Activated T-helper 1 cell treated with anti-CD3 and anti-CD28 coated beads, Interleukin-12 subunit alpha, Interleukin-12 subunit beta, Interleukin-2, Interleukin-4 antibody, amounts not matched to agents 30 ng/mL and 10 ng/mL and 1 ng/mL, durations not matched to agents 14 hours and 24 hours and 36 hours (primary cell): Measurements from ENCODE around the gene PRKG1. TPM values are rescaled to one million over a fixed set of nuclear protein-coding genes. Genes with fewer than 3 reads are reported as not detected.

ENCODE experiments used
- DNase-seq: peaks from one replicate; pipeline ENCODE4 v3.0.0; 2021; ENCODE audit warnings: low spot score
- H3K27ac Mint-ChIP-seq: one replicate; pipeline ENCODE4 v1.8.0; 2021; ENCODE audit warnings: mild to moderate bottlenecking, mixed read lengths
- H3K27me3 Mint-ChIP-seq: one replicate; pipeline ENCODE4 v1.8.0; 2022; ENCODE audit warnings: mild to moderate bottlenecking, moderate library complexity, mixed read lengths; ENCODE audit not compliant: insufficient read depth
- H3K36me3 Mint-ChIP-seq: one replicate; pipeline ENCODE4 v1.8.0; 2021; ENCODE audit warnings: low read depth, mixed read lengths
- H3K4me1 Mint-ChIP-seq: one replicate; pipeline ENCODE4 v1.8.0; 2021; ENCODE audit warnings: low read depth, mixed read lengths
- H3K4me3 Mint-ChIP-seq: one replicate; pipeline ENCODE4 v1.8.0; 2021; ENCODE audit warnings: mild to moderate bottlenecking, moderate library complexity, mixed read lengths
- H3K9me3 Mint-ChIP-seq: one replicate; pipeline ENCODE4 v1.8.0; 2021; ENCODE audit warnings: mixed read lengths
- intact Hi-C: fragments of 100-400 bp; cut with micrococcal nuclease; formaldehyde crosslinking; loops from one replicate; pipeline ENCODE4 v1.15.1; 2024
- total RNA-seq: library from RNA; stranded (reverse); gene quantifications from 2 replicates; pipeline ENCODE4 v1.2.3, GENCODE V29; 2022

The PRKG1 gene
- total RNA-seq, 1 donor from 2014 or later, result not detected

DNA sequence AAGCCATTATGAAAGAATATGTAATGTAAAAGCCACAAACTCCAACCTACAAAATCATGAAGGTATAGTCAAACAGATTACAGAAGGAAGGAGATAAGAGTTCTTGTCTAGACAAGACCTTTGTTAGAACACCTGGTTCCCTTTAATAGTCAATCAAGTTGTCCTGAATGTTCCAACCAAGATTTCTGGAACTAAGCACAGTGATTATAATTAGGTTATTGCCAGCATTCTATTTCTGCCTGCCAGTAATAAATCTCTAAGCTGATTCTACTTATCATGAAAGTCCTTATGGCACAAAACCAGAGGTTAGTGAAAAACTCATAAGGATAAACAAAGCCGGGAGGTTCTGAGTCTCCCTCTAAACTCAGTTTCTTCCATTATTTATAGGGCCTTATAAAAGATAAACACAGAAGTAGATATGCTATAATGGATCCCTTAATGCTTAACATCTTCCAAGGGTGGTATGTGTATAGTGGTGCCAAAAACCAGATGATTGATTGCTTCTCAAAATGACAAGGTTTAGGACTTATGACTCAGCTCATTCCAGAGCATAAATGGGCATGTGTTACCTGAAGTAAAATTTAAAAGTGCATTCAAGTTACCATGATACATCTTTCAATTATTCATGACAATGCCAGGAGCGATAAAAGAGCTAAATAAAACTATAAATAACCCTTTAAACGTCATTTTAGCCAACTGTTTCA lies 387.9 kb downstream of the PRKG1 start:
- intact Hi-C loops, result no loop called here
- H3K4me1 Mint-ChIP-seq, result no peaks in the 10 kb centered on the region
- no peaks in the 10 kb centered on the region for H3K27me3 Mint-ChIP-seq
- no peak overlapping the region for H3K27ac Mint-ChIP-seq
- no peaks in the 10 kb centered on the region for H3K36me3 Mint-ChIP-seq
- no peaks in the 10 kb centered on the region for H3K9me3 Mint-ChIP-seq
- H3K4me3 Mint-ChIP-seq, result no peak overlapping the region
- DNase-seq, result no peak

DNA sequence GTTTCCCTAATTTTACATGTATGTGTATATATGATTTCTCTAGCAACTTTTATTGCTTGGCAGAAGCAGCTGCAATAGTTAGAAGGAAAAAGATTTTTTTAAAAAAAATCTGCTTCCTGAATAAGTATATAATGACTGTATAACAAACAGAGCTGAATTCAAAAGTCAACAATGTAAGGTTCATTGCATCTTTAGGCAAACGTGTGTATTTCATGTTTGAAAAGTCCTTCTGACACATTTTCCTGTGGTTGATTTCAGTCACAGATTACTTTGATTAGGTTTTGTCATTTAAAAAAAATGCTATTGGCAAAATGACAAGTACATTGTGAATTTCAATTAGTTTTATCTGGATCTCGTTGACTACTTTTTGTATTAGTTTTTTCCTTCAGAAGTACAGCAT lies 394.1 kb downstream of the PRKG1 start:
- no peak for DNase-seq
- Mint-ChIP-seq H3K27me3 (no peaks in the 10 kb centered on the region), H3K9me3 (no peaks in the 10 kb centered on the region), H3K36me3 (no peaks in the 10 kb centered on the region), H3K4me3 (no peak overlapping the region), H3K4me1 (no peaks in the 10 kb centered on the region), H3K27ac (no peak overlapping the region)
- intact Hi-C loops, result no loop called here

DNA sequence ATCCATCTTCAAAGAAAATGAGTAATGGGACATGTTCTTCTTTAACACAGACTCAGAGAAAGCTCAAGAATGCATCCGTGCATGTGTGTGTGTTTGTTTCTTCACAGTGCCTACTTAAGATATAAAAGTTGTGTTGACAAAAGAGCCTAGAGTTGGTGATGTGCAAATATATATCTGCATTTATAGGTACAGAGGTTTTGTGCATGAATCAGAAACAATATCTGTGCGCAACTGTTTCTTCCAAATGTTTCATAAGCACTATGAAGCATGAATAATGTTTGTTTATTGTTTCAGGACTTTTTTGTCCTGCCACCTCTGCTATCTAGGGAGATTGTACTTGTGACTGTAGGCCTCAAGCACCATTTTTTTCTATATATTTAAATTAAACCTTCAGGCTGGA lies 395.4 kb downstream of the PRKG1 start:
- H3K9me3 Mint-ChIP-seq, result no peaks in the 10 kb centered on the region
- H3K27me3 Mint-ChIP-seq, result no peaks in the 10 kb centered on the region
- no peak for DNase-seq
- no peaks in the 10 kb centered on the region for H3K36me3 Mint-ChIP-seq
- H3K4me3 Mint-ChIP-seq, result no peak overlapping the region
- H3K27ac Mint-ChIP-seq, result no peak overlapping the region
- no peaks in the 10 kb centered on the region for H3K4me1 Mint-ChIP-seq
- intact Hi-C loops, result no loop called here

DNA sequence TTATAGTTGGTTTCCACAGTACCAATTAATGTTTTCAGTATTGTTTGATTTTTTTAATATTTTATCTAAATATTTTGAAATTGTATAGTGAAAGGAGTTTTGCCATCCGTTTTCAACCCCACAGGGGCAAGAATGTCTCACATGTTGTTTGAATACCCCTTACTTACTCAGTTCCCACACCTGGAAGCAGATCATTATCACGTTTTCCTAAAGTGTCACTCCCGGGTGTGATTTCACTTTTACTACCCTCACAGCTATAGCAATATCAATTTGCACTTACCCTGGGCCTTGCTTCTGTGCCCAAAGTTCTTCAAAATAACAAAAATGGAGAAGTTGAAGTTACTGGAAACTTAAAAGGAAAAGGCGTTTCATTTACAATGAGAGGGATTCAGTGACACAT lies 397.0 kb downstream of the PRKG1 start:
- intact Hi-C loops, result no loop called here
- Mint-ChIP-seq H3K27me3 (no peaks in the 10 kb centered on the region), H3K9me3 (no peaks in the 10 kb centered on the region), H3K4me3 (no peak overlapping the region), H3K4me1 (no peaks in the 10 kb centered on the region), H3K36me3 (no peaks in the 10 kb centered on the region), H3K27ac (no peak overlapping the region)
- DNase-seq, result no peak

DNA sequence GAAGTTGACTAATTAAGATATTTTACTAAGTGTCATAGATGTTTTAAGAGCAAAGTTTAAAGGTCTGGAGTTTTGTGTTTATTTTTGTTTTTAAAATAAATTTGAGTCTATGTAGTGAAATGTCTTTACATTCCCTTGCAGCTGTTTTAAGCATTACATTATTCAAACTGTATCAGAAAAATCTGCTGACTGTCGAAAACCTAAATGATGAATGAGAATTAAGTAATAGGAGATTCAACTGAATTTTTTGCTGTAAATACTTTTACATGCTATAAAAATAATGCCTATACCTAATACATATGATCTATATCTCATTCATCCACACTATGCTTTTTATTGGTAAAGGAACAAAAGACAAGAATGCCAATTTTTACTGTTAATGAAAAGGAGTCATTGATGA lies 397.9 kb downstream of the PRKG1 start:
- Mint-ChIP-seq H3K27ac (no peak overlapping the region), H3K27me3 (peaks cover 2% of the 10 kb centered on the region), H3K4me1 (no peaks in the 10 kb centered on the region), H3K4me3 (no peak overlapping the region), H3K9me3 (no peaks in the 10 kb centered on the region), H3K36me3 (no peaks in the 10 kb centered on the region)
- intact Hi-C loops, result no loop called here
- DNase-seq, result no peak

DNA sequence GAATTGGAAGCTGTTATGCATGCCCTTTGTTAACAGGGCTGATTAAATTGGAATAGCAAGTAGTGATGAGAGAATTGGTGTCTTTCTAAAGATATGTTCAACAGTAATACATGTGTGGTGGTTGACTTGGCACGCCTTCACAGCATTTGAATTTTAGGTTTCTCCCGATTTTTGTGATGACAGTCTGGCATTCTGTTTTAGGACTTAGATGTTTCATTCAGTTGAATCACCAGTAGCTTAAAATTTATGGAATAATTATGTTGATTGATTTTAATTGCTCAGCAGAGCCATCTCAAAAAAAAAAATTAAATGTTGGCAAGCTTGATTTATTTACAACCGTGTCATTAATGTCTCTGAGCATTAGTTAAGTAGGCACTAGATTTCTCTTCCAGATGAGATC lies 405.4 kb downstream of the PRKG1 start:
- Mint-ChIP-seq H3K4me1 (no peaks in the 10 kb centered on the region), H3K9me3 (no peaks in the 10 kb centered on the region), H3K27ac (no peak overlapping the region), H3K27me3 (peaks cover 3% of the 10 kb centered on the region), H3K36me3 (no peaks in the 10 kb centered on the region), H3K4me3 (no peak overlapping the region)
- no peak for DNase-seq
- intact Hi-C loops, result no loop called here

DNA sequence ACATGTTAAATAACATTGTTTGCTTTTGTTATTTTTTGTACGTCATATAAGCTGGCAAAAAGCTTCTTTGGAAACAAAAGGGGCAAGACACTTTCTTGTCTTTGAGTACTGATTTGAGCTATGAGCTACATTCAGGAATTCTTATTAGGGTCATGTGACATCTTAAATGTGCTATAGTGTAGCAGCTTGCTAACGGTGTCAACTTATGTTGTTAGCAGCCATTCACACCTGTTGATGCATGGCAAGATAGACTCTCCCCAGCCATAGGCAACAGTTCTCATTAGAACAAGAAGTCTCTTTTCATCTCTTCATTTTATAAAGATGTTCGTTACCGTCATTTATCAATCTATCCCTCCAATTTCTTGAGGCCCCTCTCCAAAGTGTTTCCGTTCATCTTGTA lies 411.4 kb downstream of the PRKG1 start:
- DNase-seq, result no peak
- no peaks in the 10 kb centered on the region for H3K27me3 Mint-ChIP-seq
- H3K4me3 Mint-ChIP-seq, result no peak overlapping the region
- H3K27ac Mint-ChIP-seq, result no peak overlapping the region
- H3K9me3 Mint-ChIP-seq, result no peaks in the 10 kb centered on the region
- intact Hi-C loops, result no loop called here
- H3K4me1 Mint-ChIP-seq, result no peaks in the 10 kb centered on the region
- H3K36me3 Mint-ChIP-seq, result no peaks in the 10 kb centered on the region

DNA sequence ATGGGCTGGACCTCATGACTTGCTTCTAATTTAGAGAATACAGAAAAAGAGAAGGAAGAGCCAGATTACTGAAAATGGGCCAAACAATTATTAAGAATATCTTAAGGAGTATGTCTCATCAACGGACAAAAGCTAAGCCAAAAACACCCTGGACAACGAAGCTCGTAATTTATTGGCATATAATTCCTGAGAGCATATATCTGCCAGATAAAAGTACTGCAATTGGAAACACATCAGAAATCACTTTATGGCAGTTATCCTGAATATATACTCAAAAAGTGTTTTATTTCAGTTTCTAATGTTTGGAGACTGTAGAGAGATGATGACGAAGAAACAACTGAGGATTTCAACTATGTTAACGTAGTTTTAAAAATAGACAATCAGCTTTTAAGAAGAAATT lies 413.3 kb downstream of the PRKG1 start:
- DNase-seq, result no peak
- Mint-ChIP-seq H3K36me3 (no peaks in the 10 kb centered on the region), H3K27me3 (no peaks in the 10 kb centered on the region), H3K4me1 (no peaks in the 10 kb centered on the region), H3K4me3 (no peak overlapping the region), H3K27ac (no peak overlapping the region), H3K9me3 (no peaks in the 10 kb centered on the region)
- intact Hi-C loops, result no loop called here

DNA sequence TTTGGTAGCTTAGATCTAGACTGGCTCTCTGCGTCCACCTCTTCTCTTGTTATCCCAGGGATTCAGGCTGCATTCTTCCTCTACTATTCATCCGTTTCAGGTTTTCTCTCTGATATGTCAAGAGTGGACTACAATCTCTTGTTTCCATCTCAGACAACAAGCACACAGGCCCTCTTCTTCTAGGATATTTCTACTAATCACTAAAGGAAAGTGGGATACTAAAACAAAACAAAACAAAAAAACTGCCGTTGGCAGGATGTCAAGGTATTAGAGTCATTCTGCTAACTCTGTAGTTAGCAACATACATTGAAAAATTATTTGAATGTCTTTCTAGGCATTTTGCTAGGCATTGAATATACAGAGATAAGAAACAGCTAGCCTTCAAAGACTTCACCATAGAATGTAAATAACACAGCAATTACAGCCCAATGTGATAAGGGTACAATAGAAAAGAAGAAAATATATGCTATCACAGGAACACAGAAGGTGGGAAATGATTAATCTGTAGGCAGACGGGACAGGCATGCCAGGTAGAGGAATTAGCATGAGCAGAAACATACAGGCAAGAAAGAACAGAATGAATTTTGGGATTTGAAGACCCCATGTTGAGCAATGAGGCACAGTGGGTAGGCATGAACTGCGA lies 414.6 kb downstream of the PRKG1 start:
- no peak overlapping the region for H3K27ac Mint-ChIP-seq
- intact Hi-C loops, result no loop called here
- no peaks in the 10 kb centered on the region for H3K36me3 Mint-ChIP-seq
- H3K4me3 Mint-ChIP-seq, result no peak overlapping the region
- H3K4me1 Mint-ChIP-seq, result no peaks in the 10 kb centered on the region
- no peaks in the 10 kb centered on the region for H3K9me3 Mint-ChIP-seq
- no peak for DNase-seq
- no peaks in the 10 kb centered on the region for H3K27me3 Mint-ChIP-seq

DNA sequence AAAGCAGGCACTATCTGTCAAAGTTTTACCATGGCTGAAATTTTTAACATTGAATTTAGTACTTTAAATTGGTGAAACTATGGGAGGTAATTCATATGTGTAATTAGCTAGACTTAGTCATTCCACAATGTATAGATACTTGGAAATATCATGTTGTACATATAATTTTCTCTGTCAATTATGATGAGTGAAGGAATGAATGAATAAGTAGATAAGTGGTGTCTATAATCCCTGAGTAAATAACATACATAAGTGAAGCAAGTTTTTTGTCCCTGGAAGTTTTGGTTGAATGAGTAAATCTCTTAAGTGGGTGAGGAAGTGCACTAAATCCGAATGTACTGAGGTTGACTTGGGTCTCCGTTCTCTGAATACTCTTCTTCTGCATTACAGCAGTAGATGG lies 424.1 kb downstream of the PRKG1 start:
- H3K27me3 Mint-ChIP-seq, result peaks cover 2% of the 10 kb centered on the region
- no peaks in the 10 kb centered on the region for H3K9me3 Mint-ChIP-seq
- no peak for DNase-seq
- intact Hi-C loops, result no loop called here
- no peak overlapping the region for H3K27ac Mint-ChIP-seq
- no peak overlapping the region for H3K4me3 Mint-ChIP-seq
- no peaks in the 10 kb centered on the region for H3K36me3 Mint-ChIP-seq
- H3K4me1 Mint-ChIP-seq, result no peaks in the 10 kb centered on the region

DNA sequence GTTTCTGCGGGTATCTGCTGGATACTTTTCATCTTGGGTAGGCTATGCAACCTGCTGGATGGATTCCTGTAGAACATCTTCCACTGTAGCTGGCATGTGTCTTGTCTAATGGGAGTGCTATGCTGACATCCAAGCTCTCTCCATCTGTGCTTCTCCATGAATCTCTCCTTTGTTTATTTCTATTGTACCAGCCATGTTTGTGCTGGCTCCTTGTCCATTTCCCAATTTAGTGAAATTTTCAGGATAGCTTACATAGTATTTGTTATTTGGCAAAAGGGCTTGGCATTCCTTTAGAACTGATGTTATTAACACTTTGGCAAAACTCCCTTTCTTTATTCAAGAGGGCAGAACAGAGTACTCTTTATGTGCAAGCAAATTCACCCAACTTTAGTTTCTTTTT lies 427.1 kb downstream of the PRKG1 start:
- DNase-seq, result no peak
- Mint-ChIP-seq H3K4me1 (no peaks in the 10 kb centered on the region), H3K27me3 (no peaks in the 10 kb centered on the region), H3K27ac (no peak overlapping the region), H3K36me3 (no peaks in the 10 kb centered on the region), H3K9me3 (no peaks in the 10 kb centered on the region), H3K4me3 (no peak overlapping the region)
- intact Hi-C loops, result no loop called here

DNA sequence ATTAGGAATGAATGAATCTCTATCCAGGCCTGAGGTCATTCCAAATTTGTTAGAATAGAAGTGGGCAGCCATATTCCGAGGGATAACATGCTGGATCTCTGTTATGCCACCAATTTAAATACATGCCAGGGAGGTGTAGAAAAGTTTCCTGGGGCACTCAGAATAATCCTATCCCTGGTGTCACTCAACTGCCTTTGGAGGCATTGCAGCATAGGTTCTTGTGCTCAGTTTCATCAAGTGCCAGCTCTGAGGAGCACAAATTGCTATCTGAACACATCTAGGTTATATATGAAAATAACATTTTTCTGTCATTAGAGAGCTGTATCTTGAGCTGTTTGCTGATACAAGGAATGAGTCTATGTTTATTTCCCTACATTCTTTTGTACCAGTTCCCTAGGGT lies 427.8 kb downstream of the PRKG1 start:
- Mint-ChIP-seq H3K4me3 (no peak overlapping the region), H3K9me3 (no peaks in the 10 kb centered on the region), H3K4me1 (no peaks in the 10 kb centered on the region), H3K36me3 (no peaks in the 10 kb centered on the region), H3K27me3 (no peaks in the 10 kb centered on the region), H3K27ac (no peak overlapping the region)
- DNase-seq, result no peak
- intact Hi-C loops, result no loop called here

DNA sequence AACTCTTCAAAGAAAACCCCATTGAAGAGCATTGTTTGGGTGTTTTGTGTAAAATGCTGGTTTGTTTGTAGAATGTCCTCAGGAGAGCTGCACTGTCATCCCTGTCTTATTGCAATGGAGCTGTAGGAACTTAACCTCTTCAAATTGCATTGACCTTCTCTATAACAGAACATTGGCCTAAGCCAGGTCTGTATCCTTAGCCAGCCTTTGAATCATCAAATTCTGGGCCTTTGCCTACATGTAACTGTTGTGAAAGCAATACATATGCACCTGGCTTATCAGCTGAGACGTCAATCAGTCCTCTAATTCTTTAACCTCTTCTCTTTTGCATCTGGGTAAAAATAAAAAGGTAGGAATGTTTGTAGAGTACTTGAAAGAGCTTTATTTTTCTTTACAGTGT lies 429.1 kb downstream of the PRKG1 start:
- H3K36me3 Mint-ChIP-seq, result no peaks in the 10 kb centered on the region
- DNase-seq, result no peak
- intact Hi-C loops, result no loop called here
- H3K4me1 Mint-ChIP-seq, result no peaks in the 10 kb centered on the region
- H3K9me3 Mint-ChIP-seq, result no peaks in the 10 kb centered on the region
- H3K27me3 Mint-ChIP-seq, result no peaks in the 10 kb centered on the region
- H3K27ac Mint-ChIP-seq, result no peak overlapping the region
- no peak overlapping the region for H3K4me3 Mint-ChIP-seq

DNA sequence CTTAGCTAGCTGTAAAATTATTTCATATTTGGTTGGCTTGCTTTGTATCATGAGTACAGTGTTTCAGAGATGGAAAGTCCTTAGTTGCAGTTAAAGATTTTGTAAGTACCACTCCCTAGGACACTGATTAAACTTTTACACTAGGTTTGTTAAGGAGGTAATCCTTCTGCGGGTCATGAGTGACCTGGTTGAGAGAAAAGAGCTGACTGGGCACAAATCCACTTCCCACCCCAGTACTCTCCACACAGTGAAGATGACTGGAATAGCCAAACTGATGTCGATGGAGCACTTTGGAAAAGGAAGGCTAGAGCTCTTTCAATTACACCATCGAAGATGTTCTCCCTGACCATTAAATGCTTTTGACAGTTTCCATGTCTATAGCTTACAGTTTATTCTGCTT lies 433.2 kb downstream of the PRKG1 start:
- intact Hi-C loops, result no loop called here
- Mint-ChIP-seq H3K27me3 (no peaks in the 10 kb centered on the region), H3K4me1 (no peaks in the 10 kb centered on the region), H3K9me3 (no peaks in the 10 kb centered on the region), H3K4me3 (no peak overlapping the region), H3K27ac (no peak overlapping the region), H3K36me3 (no peaks in the 10 kb centered on the region)
- DNase-seq, result no peak
